Measurements from ENCODE around the gene ASXL3.
A peak's percentile ranks its signal among the peaks of the same experiment; 100 is the strongest.

The ASXL3 gene

GRCh38 chr18:33577685-33578517 lies at the start of gene ASXL3:
Gene ASXL3, plus strand, starts transcription at chr18:33578219. Its CDS starts 413 bp downstream, at chr18:33578632.
- peak within 1 kb of the TSS; percentile 77 for H3K4me3 Mint-ChIP-seq
- H3K27me3 Mint-ChIP-seq = peaks cover 14% of the 10 kb centered on the region
- H3K36me3 Mint-ChIP-seq = no peaks in the 10 kb centered on the region
- ATAC-seq = peak; percentile 43
- H3K4me1 Mint-ChIP-seq = peaks cover 7% of the 10 kb centered on the region
- H3K9me3 Mint-ChIP-seq = no peaks in the 10 kb centered on the region
- no peak within 1 kb of the TSS for H3K27ac Mint-ChIP-seq

GRCh38 chr18:33532978-33533377 lies 45.0 kb upstream of the ASXL3 start:
- H3K36me3 Mint-ChIP-seq = no peaks in the 10 kb centered on the region
- no peaks in the 10 kb centered on the region for H3K4me1 Mint-ChIP-seq
- no peak overlapping the region for H3K27ac Mint-ChIP-seq
- no peaks in the 10 kb centered on the region for H3K27me3 Mint-ChIP-seq
- ATAC-seq = no peak
- peaks cover 6% of the 10 kb centered on the region for H3K9me3 Mint-ChIP-seq
- no peak overlapping the region for H3K4me3 Mint-ChIP-seq

DNA sequence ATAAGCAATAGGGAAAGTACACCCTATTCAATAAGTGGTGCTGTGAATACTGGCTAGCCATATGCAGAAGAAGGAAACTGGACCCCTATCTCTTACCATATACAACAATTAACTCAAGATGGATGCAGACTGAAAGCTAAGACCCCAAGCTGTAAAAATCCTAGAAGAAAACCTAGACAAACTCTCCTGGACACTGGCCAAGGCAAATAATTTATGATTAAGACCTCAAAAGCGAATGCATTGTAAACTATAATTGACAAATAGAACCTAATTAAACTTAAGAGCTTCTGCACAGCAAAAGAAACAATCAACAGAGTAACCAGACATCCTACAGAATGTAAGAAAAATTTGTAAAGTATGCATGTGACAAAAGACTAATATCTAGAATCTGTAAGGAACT lies 41.1 kb upstream of the ASXL3 start:
- H3K27me3 Mint-ChIP-seq = no peaks in the 10 kb centered on the region
- H3K9me3 Mint-ChIP-seq = peaks cover 5% of the 10 kb centered on the region
- H3K4me3 Mint-ChIP-seq = no peak overlapping the region
- no peaks in the 10 kb centered on the region for H3K36me3 Mint-ChIP-seq
- ATAC-seq = no peak
- H3K27ac Mint-ChIP-seq = no peak overlapping the region
- no peaks in the 10 kb centered on the region for H3K4me1 Mint-ChIP-seq

GRCh38 chr18:33538418-33539042 lies 39.5 kb upstream of the ASXL3 start:
- Mint-ChIP-seq H3K4me1 (no peaks in the 10 kb centered on the region), H3K27ac (no peak overlapping the region), H3K27me3 (no peaks in the 10 kb centered on the region), H3K4me3 (no peak overlapping the region), H3K36me3 (no peaks in the 10 kb centered on the region), H3K9me3 (peaks cover 6% of the 10 kb centered on the region)
- ATAC-seq = no peak

DNA sequence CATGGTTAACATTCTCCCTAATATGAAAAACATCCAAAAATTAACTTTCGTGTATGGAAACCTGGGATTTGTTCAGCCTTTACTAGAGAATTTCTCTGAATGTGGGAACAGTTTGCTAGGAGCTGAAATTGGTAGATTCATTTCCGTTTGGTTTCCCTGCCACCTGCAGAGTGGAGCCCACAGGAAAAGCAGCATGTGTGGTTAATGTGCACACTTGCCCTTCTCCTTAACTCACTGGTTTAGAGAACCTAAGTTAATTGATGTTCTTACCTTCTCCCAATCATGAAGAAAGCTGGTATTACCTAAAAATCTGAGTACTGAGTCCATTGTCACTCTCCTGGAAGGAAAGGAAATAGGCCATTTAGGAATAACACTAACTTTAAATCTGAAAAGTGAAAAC lies 37.6 kb upstream of the ASXL3 start:
- Mint-ChIP-seq H3K4me1 (no peaks in the 10 kb centered on the region), H3K27me3 (no peaks in the 10 kb centered on the region), H3K36me3 (no peaks in the 10 kb centered on the region), H3K4me3 (no peak overlapping the region), H3K9me3 (peaks cover 8% of the 10 kb centered on the region), H3K27ac (no peak overlapping the region)
- no peak for ATAC-seq

- H3K36me3 Mint-ChIP-seq = no peaks in the 10 kb centered on the region
- no peak for ATAC-seq
- H3K4me3 Mint-ChIP-seq = no peak overlapping the region
- no peak overlapping the region for H3K27ac Mint-ChIP-seq
- peaks cover 8% of the 10 kb centered on the region for H3K9me3 Mint-ChIP-seq
- no peaks in the 10 kb centered on the region for H3K4me1 Mint-ChIP-seq
- H3K27me3 Mint-ChIP-seq = no peaks in the 10 kb centered on the region
These were observed 36.7 kb upstream of the ASXL3 start for GRCh38 chr18:33541316-33541715.

GRCh38 chr18:33556846-33557245 lies 21.2 kb upstream of the ASXL3 start:
- no peak overlapping the region for H3K4me3 Mint-ChIP-seq

DNA sequence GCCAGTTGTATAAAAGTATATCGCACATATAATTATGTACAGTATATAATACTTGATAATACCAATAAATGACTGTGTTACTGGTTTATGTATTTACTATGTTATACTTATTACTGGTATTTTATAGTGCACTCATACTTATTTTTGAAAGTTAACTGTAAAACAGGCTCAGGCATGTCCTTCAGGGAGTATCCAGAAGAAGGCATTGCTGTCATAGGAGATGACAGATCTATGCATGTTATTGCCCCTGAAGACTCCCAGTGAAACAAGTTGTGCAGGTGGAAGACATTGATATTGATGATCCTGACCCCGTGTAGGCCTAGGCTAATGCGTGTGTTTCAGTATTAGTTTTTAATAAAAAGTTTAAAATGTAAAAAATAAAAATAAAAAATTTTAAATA lies 20.3 kb upstream of the ASXL3 start:
- Mint-ChIP-seq H3K9me3 (no peaks in the 10 kb centered on the region), H3K36me3 (no peaks in the 10 kb centered on the region)
- ATAC-seq = no peak

More at GRCh38 chr18:33556846-33557245, 21.2 kb upstream of the ASXL3 start:
- no peak overlapping the region for H3K27ac Mint-ChIP-seq
- H3K36me3 Mint-ChIP-seq = no peaks in the 10 kb centered on the region
- H3K4me1 Mint-ChIP-seq = no peaks in the 10 kb centered on the region
- no peak for ATAC-seq
- H3K9me3 Mint-ChIP-seq = no peaks in the 10 kb centered on the region
- no peaks in the 10 kb centered on the region for H3K27me3 Mint-ChIP-seq

DNA sequence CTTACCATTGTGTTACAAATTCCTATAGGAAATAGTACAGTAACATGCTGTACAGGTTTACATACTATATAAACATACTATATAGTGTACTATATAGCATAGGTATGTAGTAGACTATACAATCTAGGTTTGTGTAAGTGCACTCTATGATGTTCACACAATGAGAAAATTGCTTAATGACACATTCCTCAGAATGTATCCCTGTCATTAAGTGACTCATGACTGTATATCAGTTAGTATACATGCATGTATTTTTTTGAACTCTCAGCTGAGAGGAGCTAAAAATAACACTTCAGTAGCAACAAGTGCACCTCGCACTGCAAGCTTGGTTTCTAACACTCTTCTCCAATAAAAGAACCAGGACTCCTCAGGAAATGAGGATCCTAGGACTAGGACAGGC lies 19.5 kb upstream of the ASXL3 start:
- H3K27ac Mint-ChIP-seq = no peak overlapping the region
- no peaks in the 10 kb centered on the region for H3K4me1 Mint-ChIP-seq
- no peaks in the 10 kb centered on the region for H3K9me3 Mint-ChIP-seq
- H3K4me3 Mint-ChIP-seq = no peak overlapping the region
- no peaks in the 10 kb centered on the region for H3K27me3 Mint-ChIP-seq
- no peaks in the 10 kb centered on the region for H3K36me3 Mint-ChIP-seq
- ATAC-seq = no peak

More for the DNA sequence above, 20.3 kb upstream of the ASXL3 start:
- Mint-ChIP-seq H3K4me3 (no peak overlapping the region), H3K4me1 (no peaks in the 10 kb centered on the region), H3K27ac (no peak overlapping the region), H3K27me3 (no peaks in the 10 kb centered on the region)

DNA sequence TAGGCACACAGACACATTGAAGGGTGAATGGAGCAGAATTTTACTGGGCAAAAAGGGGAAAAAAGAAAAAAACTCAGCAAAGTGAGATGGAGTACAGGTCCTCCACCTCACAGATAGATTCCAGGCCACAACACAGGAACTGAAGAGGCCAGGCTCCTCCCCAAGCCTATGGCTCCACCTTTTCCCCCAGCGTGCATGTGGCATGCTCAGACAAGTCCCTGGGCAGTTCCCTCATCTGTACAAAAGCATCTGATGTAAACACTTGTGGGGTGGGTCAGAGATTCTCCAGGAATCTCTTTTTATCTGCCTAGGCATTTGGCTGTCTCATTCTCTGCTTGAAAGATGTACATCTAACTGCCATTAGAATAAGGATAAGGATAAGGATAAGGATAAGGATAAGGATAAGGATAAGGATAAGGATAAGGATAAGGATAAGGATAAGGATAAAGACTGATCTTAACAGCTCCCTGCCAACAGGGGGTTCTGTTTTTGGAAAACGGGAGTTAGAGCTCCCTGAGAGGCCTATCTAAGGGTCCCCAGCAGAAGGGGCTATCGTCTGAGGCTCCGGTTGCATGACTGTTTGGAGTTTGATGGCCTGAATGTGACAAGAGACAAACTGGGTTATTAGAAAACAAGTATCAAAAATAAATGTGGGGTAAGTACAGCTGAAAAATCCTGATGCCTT lies 17.2 kb upstream of the ASXL3 start:
- H3K4me3 Mint-ChIP-seq = no peak overlapping the region
- ATAC-seq = peak; percentile 47
- no peak overlapping the region for H3K27ac Mint-ChIP-seq

GRCh38 chr18:33562741-33563140 lies 15.3 kb upstream of the ASXL3 start:
- Mint-ChIP-seq H3K36me3 (no peaks in the 10 kb centered on the region), H3K4me1 (no peaks in the 10 kb centered on the region), H3K27ac (no peak overlapping the region), H3K9me3 (peaks cover 6% of the 10 kb centered on the region), H3K4me3 (no peak overlapping the region), H3K27me3 (no peaks in the 10 kb centered on the region)
- ATAC-seq = no peak

More for the DNA sequence above, 17.2 kb upstream of the ASXL3 start:
- Mint-ChIP-seq H3K27me3 (no peaks in the 10 kb centered on the region), H3K36me3 (no peaks in the 10 kb centered on the region), H3K4me1 (no peaks in the 10 kb centered on the region), H3K9me3 (no peaks in the 10 kb centered on the region)

DNA sequence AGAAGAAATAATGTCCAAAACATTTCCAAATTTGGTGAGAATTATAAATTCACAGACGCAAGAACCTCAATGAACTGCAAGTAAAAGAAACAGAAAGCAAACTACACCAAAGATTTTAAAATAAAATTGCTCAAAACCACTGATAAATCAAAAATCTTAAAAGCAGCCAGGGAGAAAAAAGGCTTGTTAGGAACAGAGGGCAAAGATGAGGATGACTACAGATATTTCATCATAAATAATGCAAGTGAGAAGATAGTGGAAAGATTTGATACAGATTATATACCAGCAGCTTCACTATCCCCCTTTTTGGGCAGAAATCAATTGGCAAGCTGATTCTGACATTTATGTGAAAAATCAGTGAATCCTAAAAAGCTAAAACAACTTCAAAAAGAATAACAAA lies 10.3 kb upstream of the ASXL3 start:
- Mint-ChIP-seq H3K27ac (no peak overlapping the region), H3K4me1 (no peaks in the 10 kb centered on the region), H3K4me3 (no peak overlapping the region), H3K36me3 (no peaks in the 10 kb centered on the region), H3K27me3 (no peaks in the 10 kb centered on the region), H3K9me3 (peaks cover 6% of the 10 kb centered on the region)
- no peak for ATAC-seq

GRCh38 chr18:33571998-33572787 lies 5.8 kb upstream of the ASXL3 start:
- peaks cover 4% of the 10 kb centered on the region for H3K9me3 Mint-ChIP-seq
- no peaks in the 10 kb centered on the region for H3K4me1 Mint-ChIP-seq
- H3K36me3 Mint-ChIP-seq = no peaks in the 10 kb centered on the region
- peaks cover 14% of the 10 kb centered on the region for H3K27me3 Mint-ChIP-seq
- no peak for ATAC-seq
- no peak overlapping the region for H3K4me3 Mint-ChIP-seq
- no peak overlapping the region for H3K27ac Mint-ChIP-seq

DNA sequence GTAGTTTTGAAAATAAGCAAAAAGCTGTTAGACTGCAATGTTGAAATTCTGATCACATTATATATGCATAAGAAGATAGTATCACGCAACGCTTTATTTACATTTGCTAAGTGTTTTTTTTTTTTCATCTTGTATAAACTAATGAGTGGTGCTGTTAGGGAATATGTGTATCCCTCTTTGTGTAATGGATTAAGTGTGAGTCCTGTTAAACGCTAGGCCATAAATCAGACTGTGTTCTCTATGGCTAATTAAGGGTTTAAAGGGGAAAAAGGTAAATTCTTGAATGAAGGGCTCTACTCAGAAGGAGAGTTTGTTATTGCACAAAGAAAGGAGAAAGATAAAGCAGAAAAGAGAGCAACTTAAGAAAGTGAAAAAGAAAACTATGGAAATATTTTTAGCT lies 4.8 kb upstream of the ASXL3 start:
- H3K36me3 Mint-ChIP-seq = no peaks in the 10 kb centered on the region
- H3K27ac Mint-ChIP-seq = no peak overlapping the region
- H3K4me1 Mint-ChIP-seq = peaks cover 7% of the 10 kb centered on the region
- no peaks in the 10 kb centered on the region for H3K9me3 Mint-ChIP-seq
- H3K4me3 Mint-ChIP-seq = no peak overlapping the region
- H3K27me3 Mint-ChIP-seq = peaks cover 14% of the 10 kb centered on the region
- no peak for ATAC-seq

GRCh38 chr18:33575451-33575850 lies 2.6 kb upstream of the ASXL3 start:
- no peaks in the 10 kb centered on the region for H3K9me3 Mint-ChIP-seq
- no peak overlapping the region for H3K4me3 Mint-ChIP-seq
- ATAC-seq = no peak
- H3K27ac Mint-ChIP-seq = no peak overlapping the region
- no peaks in the 10 kb centered on the region for H3K36me3 Mint-ChIP-seq
- peaks cover 14% of the 10 kb centered on the region for H3K27me3 Mint-ChIP-seq
- H3K4me1 Mint-ChIP-seq = peaks cover 7% of the 10 kb centered on the region

All from stimulated activated memory B cell treated with anti-CD40 and anti-IgM and Interleukin-4, amounts not matched to agents 10 μg/mL and 1 μg/mL and 100 μg/mL, for 72 hours (primary cell).